GM20000 (cell line): ENCODE results near the gene KCNC1.

Experiments
- DNase-seq: peaks from one replicate; pipeline ENCODE4 v3.0.0; 2012; ENCODE audit warnings: low spot score
- TF ChIP-seq, protein P1 (sequence below): IDR thresholded peaks from 2 replicates; pipeline ENCODE4 v1.5.1; 2012; ENCODE audit warnings: mild to moderate bottlenecking, control low read depth; ENCODE audit errors: extremely low read depth, missing control alignments

KCNC1 gene

DNA sequence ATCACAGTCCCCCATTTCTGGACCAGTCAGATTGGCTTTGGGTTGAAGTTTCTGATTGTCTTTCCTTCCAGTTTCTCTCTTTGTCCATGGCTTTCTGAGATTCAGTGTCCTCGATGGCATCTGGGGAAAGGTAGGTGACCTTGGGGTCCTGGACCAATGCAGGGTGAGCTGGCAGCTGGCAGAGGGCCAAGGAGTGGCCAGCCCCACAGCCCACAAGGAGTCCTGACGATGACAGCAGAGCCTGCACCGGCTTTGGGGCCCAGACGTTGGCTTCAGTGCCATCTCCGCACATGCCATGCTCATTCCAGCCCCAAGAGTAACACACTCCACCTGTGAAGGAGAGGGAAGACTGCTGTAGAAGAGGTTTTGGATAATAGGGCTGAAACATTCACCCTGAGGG, 53.5 kb downstream of the KCNC1 start:
- DNase-seq = no peak
- TF ChIP-seq, protein P1, sequence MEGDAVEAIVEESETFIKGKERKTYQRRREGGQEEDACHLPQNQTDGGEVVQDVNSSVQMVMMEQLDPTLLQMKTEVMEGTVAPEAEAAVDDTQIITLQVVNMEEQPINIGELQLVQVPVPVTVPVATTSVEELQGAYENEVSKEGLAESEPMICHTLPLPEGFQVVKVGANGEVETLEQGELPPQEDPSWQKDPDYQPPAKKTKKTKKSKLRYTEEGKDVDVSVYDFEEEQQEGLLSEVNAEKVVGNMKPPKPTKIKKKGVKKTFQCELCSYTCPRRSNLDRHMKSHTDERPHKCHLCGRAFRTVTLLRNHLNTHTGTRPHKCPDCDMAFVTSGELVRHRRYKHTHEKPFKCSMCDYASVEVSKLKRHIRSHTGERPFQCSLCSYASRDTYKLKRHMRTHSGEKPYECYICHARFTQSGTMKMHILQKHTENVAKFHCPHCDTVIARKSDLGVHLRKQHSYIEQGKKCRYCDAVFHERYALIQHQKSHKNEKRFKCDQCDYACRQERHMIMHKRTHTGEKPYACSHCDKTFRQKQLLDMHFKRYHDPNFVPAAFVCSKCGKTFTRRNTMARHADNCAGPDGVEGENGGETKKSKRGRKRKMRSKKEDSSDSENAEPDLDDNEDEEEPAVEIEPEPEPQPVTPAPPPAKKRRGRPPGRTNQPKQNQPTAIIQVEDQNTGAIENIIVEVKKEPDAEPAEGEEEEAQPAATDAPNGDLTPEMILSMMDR = no peak

DNA sequence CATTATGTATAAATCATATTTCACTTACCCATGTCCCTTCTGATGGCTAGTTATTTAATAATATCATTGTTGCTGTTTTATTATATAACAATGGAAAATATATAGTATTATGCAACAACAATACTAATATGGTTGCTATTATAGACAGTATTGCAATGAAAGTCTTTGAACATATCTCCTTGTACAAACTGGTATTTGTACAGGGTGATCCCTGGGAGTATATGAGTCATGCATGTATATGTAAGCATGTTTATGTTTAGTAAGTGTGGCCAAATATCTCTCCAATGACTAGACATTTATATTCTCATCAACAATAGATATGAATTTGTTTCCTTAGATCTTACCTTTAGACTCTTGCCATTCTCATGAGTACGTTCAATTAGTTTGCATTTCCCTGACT, 55.9 kb downstream of the KCNC1 start:
- TF ChIP-seq, protein P1 = no peak
- DNase-seq = no peak

- DNase-seq = no peak
- TF ChIP-seq, protein P1 = no peak
Measured at GRCh38 chr11:17791144-17791543, 56.6 kb downstream of the KCNC1 start.

- TF ChIP-seq, protein P1 = no peak
- no peak for DNase-seq
Measured at GRCh38 chr11:17792161-17792560, 57.6 kb downstream of the KCNC1 start.

- TF ChIP-seq, protein P1 = no peak
- DNase-seq = no peak
Measured at GRCh38 chr11:17793642-17794170, 59.1 kb downstream of the KCNC1 start.

GRCh38 chr11:17794981-17795380, 60.4 kb downstream of the KCNC1 start:
- TF ChIP-seq, protein P1 = no peak
- DNase-seq = no peak

- no peak for DNase-seq
- TF ChIP-seq, protein P1 = no peak
Measured at GRCh38 chr11:17796154-17796553, 61.6 kb downstream of the KCNC1 start.
